ENCODE measurements around the gene MITF. TPM values are rescaled to one million over a fixed set of nuclear protein-coding genes. Genes with fewer than 3 reads are reported as not detected.

Gene MITF
- total RNA-seq, 1 donor from 2014 or later = 8.7 TPM

DNA sequence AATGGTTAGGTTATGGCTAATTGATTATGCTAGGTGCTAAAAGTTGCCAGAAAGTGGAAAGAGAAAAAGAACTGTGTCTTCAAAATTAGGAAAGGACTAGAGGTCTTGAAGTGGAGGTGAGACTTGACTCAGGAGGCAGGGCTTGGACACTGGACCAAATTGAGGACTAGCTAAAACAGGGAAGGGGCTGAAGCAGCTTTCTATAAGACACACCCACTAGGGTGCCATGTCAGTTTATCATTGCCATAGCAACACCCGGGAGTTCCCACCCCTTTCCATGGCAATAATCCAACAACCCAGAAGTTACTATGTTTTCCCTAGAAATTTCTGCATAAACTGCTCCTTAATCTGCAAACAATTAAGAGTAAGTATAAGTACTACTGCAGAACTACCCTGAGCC lies 42.9 kb upstream of the MITF start:
- no peak overlapping the region for H3K4me3 Mint-ChIP-seq
- no peak overlapping the region for H3K27ac Mint-ChIP-seq
- no peaks in the 10 kb centered on the region for H3K27me3 Mint-ChIP-seq
- TF ChIP-seq, protein P1, sequence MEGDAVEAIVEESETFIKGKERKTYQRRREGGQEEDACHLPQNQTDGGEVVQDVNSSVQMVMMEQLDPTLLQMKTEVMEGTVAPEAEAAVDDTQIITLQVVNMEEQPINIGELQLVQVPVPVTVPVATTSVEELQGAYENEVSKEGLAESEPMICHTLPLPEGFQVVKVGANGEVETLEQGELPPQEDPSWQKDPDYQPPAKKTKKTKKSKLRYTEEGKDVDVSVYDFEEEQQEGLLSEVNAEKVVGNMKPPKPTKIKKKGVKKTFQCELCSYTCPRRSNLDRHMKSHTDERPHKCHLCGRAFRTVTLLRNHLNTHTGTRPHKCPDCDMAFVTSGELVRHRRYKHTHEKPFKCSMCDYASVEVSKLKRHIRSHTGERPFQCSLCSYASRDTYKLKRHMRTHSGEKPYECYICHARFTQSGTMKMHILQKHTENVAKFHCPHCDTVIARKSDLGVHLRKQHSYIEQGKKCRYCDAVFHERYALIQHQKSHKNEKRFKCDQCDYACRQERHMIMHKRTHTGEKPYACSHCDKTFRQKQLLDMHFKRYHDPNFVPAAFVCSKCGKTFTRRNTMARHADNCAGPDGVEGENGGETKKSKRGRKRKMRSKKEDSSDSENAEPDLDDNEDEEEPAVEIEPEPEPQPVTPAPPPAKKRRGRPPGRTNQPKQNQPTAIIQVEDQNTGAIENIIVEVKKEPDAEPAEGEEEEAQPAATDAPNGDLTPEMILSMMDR (conservative IDR thresholded peaks at IDR 0.05) = no peak
- H3K9me3 Mint-ChIP-seq = peaks cover 3% of the 10 kb centered on the region
- H3K36me3 Mint-ChIP-seq = no peaks in the 10 kb centered on the region
- peaks cover 5% of the 10 kb centered on the region for H3K4me1 Mint-ChIP-seq (ENCODE audit: unreplicated experiment)
- no peak for DNase-seq (ENCODE audit: extremely low spot score, unreplicated experiment)

DNA sequence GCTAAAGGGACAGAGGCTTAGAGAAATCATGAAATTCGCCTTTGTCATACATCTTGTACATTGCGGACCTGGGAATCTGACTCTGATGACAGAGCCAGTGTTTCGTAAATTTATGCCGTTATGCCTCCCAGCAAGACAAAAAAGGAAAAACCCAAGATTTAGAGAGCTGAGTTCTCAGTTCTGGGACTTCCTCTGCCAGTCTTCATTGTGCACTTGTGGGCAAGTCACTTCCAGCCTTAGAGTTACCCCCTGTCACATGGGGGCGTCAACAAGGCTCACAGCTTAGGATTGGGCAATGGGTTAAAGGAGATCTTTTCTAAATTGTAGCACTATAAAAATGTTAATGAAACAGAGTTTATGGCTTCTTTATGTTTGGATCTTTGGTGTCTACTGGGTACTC lies 41.9 kb upstream of the MITF start:
- Mint-ChIP-seq H3K4me1 (ENCODE audit: unreplicated experiment) (no peaks in the 10 kb centered on the region), H3K4me3 (no peak overlapping the region), H3K9me3 (peaks cover 5% of the 10 kb centered on the region), H3K27me3 (no peaks in the 10 kb centered on the region), H3K27ac (no peak overlapping the region), H3K36me3 (no peaks in the 10 kb centered on the region)
- TF ChIP-seq, protein P1 (conservative IDR thresholded peaks at IDR 0.05) = no peak
- DNase-seq (ENCODE audit: extremely low spot score, unreplicated experiment) = no peak

DNA sequence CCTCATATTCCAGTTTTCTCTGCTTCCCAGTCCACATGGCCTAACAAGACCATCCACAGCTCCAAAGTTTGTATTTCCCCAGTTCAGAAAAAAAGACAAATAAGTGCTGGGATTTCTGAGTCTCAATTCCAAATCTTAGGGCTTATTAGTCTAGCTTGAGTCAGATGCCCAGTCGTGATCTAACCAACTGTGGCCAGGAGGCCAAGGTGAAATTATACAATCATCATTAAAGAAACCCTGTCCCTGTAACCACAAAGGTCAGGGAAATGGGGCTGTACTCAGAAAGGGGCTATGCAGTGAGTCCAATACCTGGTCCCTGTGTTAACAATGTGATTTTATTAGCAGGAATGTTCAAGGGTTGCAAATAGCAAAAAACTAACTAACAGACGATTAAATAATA lies 40.5 kb upstream of the MITF start:
- Mint-ChIP-seq H3K27ac (no peak overlapping the region), H3K9me3 (peaks cover 5% of the 10 kb centered on the region), H3K4me3 (no peak overlapping the region), H3K4me1 (ENCODE audit: unreplicated experiment) (no peaks in the 10 kb centered on the region), H3K27me3 (no peaks in the 10 kb centered on the region), H3K36me3 (no peaks in the 10 kb centered on the region)
- TF ChIP-seq, protein P1 (conservative IDR thresholded peaks at IDR 0.05) = no peak
- DNase-seq (ENCODE audit: extremely low spot score, unreplicated experiment) = no peak

DNA sequence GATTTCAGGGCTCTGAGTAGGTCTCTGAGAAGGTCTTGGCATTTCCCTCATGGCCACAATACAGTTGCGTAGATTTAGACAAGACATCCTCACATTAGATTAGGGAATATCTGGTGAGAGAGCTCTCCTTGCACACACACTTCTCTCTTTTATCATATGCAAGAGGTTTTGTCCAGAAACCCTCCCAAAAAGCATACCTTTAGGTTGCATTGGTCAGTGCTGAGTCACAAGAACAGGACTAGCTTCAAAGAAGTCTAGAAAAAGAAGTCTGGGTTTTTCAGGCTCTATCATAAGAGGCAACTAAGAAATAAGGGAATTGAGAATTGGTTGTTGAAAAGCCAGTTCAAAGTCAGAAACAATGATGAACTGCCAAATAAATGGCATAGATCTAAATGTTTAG lies 40.1 kb upstream of the MITF start:
- TF ChIP-seq, protein P1 (conservative IDR thresholded peaks at IDR 0.05) = no peak
- DNase-seq (ENCODE audit: extremely low spot score, unreplicated experiment) = no peak
- no peak overlapping the region for H3K4me3 Mint-ChIP-seq
- no peak overlapping the region for H3K27ac Mint-ChIP-seq
- H3K36me3 Mint-ChIP-seq = no peaks in the 10 kb centered on the region
- H3K4me1 Mint-ChIP-seq (ENCODE audit: unreplicated experiment) = no peaks in the 10 kb centered on the region
- H3K27me3 Mint-ChIP-seq = no peaks in the 10 kb centered on the region
- H3K9me3 Mint-ChIP-seq = peaks cover 5% of the 10 kb centered on the region

DNA sequence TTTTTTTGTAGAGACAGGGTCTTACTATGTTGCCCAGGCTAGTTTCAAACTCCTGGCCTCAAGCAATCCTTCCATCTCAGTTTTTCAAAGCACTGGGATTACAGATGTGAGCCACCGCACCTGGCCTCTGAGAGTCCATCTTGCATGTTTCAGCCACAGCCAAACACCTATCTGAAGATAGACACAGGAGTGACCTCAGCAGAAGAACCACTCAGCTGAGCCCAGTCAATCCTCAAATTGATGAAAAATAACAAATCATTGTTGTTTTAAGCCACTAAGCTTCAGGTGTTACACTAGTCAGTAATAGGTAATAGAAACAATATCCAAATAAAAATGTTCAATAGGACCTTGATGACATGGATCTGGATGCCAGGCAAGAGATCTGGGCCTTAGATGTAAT lies 38.3 kb upstream of the MITF start:
- Mint-ChIP-seq H3K4me3 (no peak overlapping the region), H3K9me3 (peaks cover 5% of the 10 kb centered on the region), H3K27ac (no peak overlapping the region), H3K36me3 (no peaks in the 10 kb centered on the region), H3K27me3 (no peaks in the 10 kb centered on the region), H3K4me1 (ENCODE audit: unreplicated experiment) (no peaks in the 10 kb centered on the region)
- no peak for DNase-seq (ENCODE audit: extremely low spot score, unreplicated experiment)
- TF ChIP-seq, protein P1 (conservative IDR thresholded peaks at IDR 0.05) = no peak
